Sigmoid colon (tissue), 7 donors: ENCODE measurements around the gene JAZF1. TPM values are rescaled to one million over a fixed set of nuclear protein-coding genes. Genes with fewer than 3 reads are reported as not detected.

Experiments
- DNase-seq: peaks from one replicate; pipeline ENCODE4 v3.0.0-alpha.2; 2019
- H3K27ac ChIP-seq, 4 donors: fragments of 200-600 bp; sonication (generic); one replicate each; pipeline ENCODE4 v1.5.1; 2016 to 2019; ENCODE audit warnings: mild to moderate bottlenecking in 1 of 4
- H3K27me3 ChIP-seq, 3 donors: fragments of 200-600 bp; sonication (generic); one replicate each; pipeline ENCODE4 v1.5.1; 2019; ENCODE audit warnings: mild to moderate bottlenecking in 1 of 3
- H3K36me3 ChIP-seq, 4 donors: fragments of 200-600 bp; sonication (generic); one replicate each; pipeline ENCODE4 v1.5.1; 2016 to 2019
- H3K4me1 ChIP-seq, 4 donors: fragments of 200-600 bp; sonication (generic); one replicate each; pipeline ENCODE4 v1.5.1; 2017 to 2019
- H3K4me3 ChIP-seq, 4 donors: fragments of 200-600 bp; sonication (generic); one replicate each; pipeline ENCODE4 v1.5.1; 2017 to 2019; ENCODE audit warnings: mild to moderate bottlenecking in 2 of 4, moderate library complexity in 1 of 4
- H3K9me3 ChIP-seq, 4 donors: fragments of 200-600 bp in 3 of 4; sonication (generic) in 3 of 4; one replicate each; pipeline versions ENCODE4 v1.5.1 to v1.6.1; 2013 to 2019
- CTCF ChIP-seq, 4 experiments: fragments of 450-650 bp in 3 of 4; fragments of 200-600 bp in 1 of 4; IDR thresholded peaks; one replicate each; pipeline ENCODE4 v1.5.1; 2016 to 2019; ENCODE audit warnings: antibody characterized with exemption in 4 of 4, mild to moderate bottlenecking in 3 of 4, moderate library complexity in 2 of 4
- EP300 ChIP-seq, 4 donors: sonication (generic); formaldehyde crosslinking; IDR thresholded peaks; one replicate each; pipeline ENCODE4 v1.6.1; 2017; ENCODE audit warnings: antibody characterized with exemption in 4 of 4
- POLR2A ChIP-seq, 2 donors: fragments of 450-650 bp; IDR thresholded peaks; one replicate each; pipeline ENCODE4 v1.6.1; 2016; ENCODE audit warnings: antibody characterized with exemption in 2 of 2, mild to moderate bottlenecking in 2 of 2, moderate library complexity in 2 of 2
- POLR2AphosphoS5 ChIP-seq, 4 donors: sonication (generic); formaldehyde crosslinking; IDR thresholded peaks; one replicate each; pipeline ENCODE4 v1.6.1; 2017; ENCODE audit warnings: antibody characterized with exemption in 4 of 4
- WGBS, 2 donors: extraction: QIAGEN DNeasy Blood & Tissue Kit; methylation state at CpG; one replicate each; pipeline ENCODE4 v1.1.7; 2013; 5-methylcytosine and 5-hydroxymethylcytosine counted together
- intact Hi-C: fragments of 100-400 bp; cut with DNase I; formaldehyde crosslinking; loops from one replicate; pipeline ENCODE4 v1.15.1; 2023
- polyA plus RNA-seq, 3 donors: library from polyadenylated mRNA; stranded (reverse); fragments of 200-250 nt; gene quantifications; one replicate each; pipeline ENCODE4 v1.2.3, GENCODE V29; 2013
- total RNA-seq, 4 donors: library from RNA; depleted of rRNA; stranded (reverse); fragments of >200 nt; gene quantifications; one replicate each; pipeline ENCODE4 v1.1.0, GENCODE V29; 2016
- donor health status: healthy with polysubstance abuse.
- donor health status: Bipolar disorder and iron deficiency.
- donor health status: healthy.

JAZF1 gene
- total and polyA plus RNA-seq, 7 donors: 4.2 to 59.6 (median 46.4) TPM

- H3K4me3 ChIP-seq: no peak overlapping the region
- peaks cover 0 to 56% (median 48%) of the 10 kb centered on the region in 4 donors for H3K4me1 ChIP-seq
- no peak for DNase-seq
- no peak overlapping the region for H3K27ac ChIP-seq
- no peak for TF ChIP-seq EP300 (IDR thresholded peaks at IDR 0.05)
- TF ChIP-seq POLR2A (IDR thresholded peaks at IDR 0.05): no peak
- TF ChIP-seq POLR2AphosphoS5 (IDR thresholded peaks at IDR 0.05): no peak
- TF ChIP-seq CTCF (IDR thresholded peaks at IDR 0.05): no peak
- H3K27me3 ChIP-seq: no peaks in the 10 kb centered on the region
- no peaks in the 10 kb centered on the region for H3K9me3 ChIP-seq
- no peaks in the 10 kb centered on the region for H3K36me3 ChIP-seq
- 86 to 87% methylated on average over 4 of the region's 4 CpGs for WGBS, 2 donors
- intact Hi-C loops: no loop called here
These were observed 28.0 kb downstream of the JAZF1 start for GRCh38 chr7:28152594-28152993.

GRCh38 chr7:28151965-28152364 lies 28.6 kb downstream of the JAZF1 start:
- no peaks in the 10 kb centered on the region for H3K36me3 ChIP-seq
- WGBS, 2 donors: 69 to 86% methylated on average over 4 of the region's 4 CpGs
- DNase-seq: no peak
- no peaks in the 10 kb centered on the region for H3K27me3 ChIP-seq
- no peak for TF ChIP-seq POLR2AphosphoS5 (IDR thresholded peaks at IDR 0.05)
- TF ChIP-seq CTCF (IDR thresholded peaks at IDR 0.05): no peak
- no peak for TF ChIP-seq EP300 (IDR thresholded peaks at IDR 0.05)
- TF ChIP-seq POLR2A (IDR thresholded peaks at IDR 0.05): no peak
- H3K4me3 ChIP-seq: no peak overlapping the region
- H3K4me1 ChIP-seq: peaks cover 0 to 50% (median 42%) of the 10 kb centered on the region in 4 donors
- no peaks in the 10 kb centered on the region for H3K9me3 ChIP-seq
- H3K27ac ChIP-seq: no peak overlapping the region
- intact Hi-C loops: no loop called here

- H3K27me3 ChIP-seq: no peaks in the 10 kb centered on the region
- intact Hi-C loops: no loop called here
- no peak overlapping the region for H3K4me3 ChIP-seq
- peaks cover 0 to 28% (median 19%) of the 10 kb centered on the region in 4 donors for H3K4me1 ChIP-seq
- no peak for DNase-seq
- no peak overlapping the region for H3K27ac ChIP-seq
- WGBS, 2 donors: 54 to 69% methylated on average over 8 of the region's 8 CpGs
- no peaks in the 10 kb centered on the region for H3K36me3 ChIP-seq
- no peaks in the 10 kb centered on the region for H3K9me3 ChIP-seq
- TF ChIP-seq EP300 (IDR thresholded peaks at IDR 0.05) (no peak), POLR2A (IDR thresholded peaks at IDR 0.05) (no peak), CTCF (IDR thresholded peaks at IDR 0.05) (no peak), POLR2AphosphoS5 (IDR thresholded peaks at IDR 0.05) (no peak)
These were observed 31.1 kb downstream of the JAZF1 start for GRCh38 chr7:28149291-28150101.

GRCh38 chr7:28145931-28146330 lies 34.7 kb downstream of the JAZF1 start:
- H3K9me3 ChIP-seq: no peaks in the 10 kb centered on the region
- 95 to 99% methylated on average over 2 of the region's 2 CpGs for WGBS, 2 donors
- H3K27ac ChIP-seq: no peak overlapping the region

More at GRCh38 chr7:28145931-28146330, 34.7 kb downstream of the JAZF1 start:
- no peak overlapping the region for H3K4me3 ChIP-seq
- intact Hi-C loops: no loop called here
- H3K27me3 ChIP-seq: no peaks in the 10 kb centered on the region
- peaks cover 0 to 24% (median 19%) of the 10 kb centered on the region in 4 donors for H3K4me1 ChIP-seq
- TF ChIP-seq POLR2A (IDR thresholded peaks at IDR 0.05) (no peak), CTCF (IDR thresholded peaks at IDR 0.05) (no peak), EP300 (IDR thresholded peaks at IDR 0.05) (no peak), POLR2AphosphoS5 (IDR thresholded peaks at IDR 0.05) (no peak)
- no peak for DNase-seq
- no peaks in the 10 kb centered on the region for H3K36me3 ChIP-seq
